Measurements from ENCODE around the gene TMEM130. TPM values are rescaled to one million over a fixed set of nuclear protein-coding genes. Genes with fewer than 3 reads are reported as not detected.

TMEM130 gene, protein sequence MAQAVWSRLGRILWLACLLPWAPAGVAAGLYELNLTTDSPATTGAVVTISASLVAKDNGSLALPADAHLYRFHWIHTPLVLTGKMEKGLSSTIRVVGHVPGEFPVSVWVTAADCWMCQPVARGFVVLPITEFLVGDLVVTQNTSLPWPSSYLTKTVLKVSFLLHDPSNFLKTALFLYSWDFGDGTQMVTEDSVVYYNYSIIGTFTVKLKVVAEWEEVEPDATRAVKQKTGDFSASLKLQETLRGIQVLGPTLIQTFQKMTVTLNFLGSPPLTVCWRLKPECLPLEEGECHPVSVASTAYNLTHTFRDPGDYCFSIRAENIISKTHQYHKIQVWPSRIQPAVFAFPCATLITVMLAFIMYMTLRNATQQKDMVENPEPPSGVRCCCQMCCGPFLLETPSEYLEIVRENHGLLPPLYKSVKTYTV
- 0.19 to 0.62 TPM (median 0.41 TPM) in 5 replicates for total RNA-seq (2022; extraction: Qiagen RNA extraction; ENCODE audit: low read depth)

GRCh38 chr7:98869597-98870120, at the start of gene TMEM130:
TSS of gene TMEM130 (minus strand) at chr7:98870014. CDS start at chr7:98869861, 153 bp downstream.

GRCh38 chr7:98878365-98879197, 8.8 kb upstream of the TMEM130 start, which contains the start of gene TRRAP:
TSS of gene TRRAP (plus strand) at chr7:98878532. CDS start at chr7:98881151, 2,619 bp downstream.

Other genes with a start within 250 kb of the TMEM130 start
- gene TRRAP, start 8.5 kb upstream of the TMEM130 start, total RNA-seq (2022; extraction: Qiagen RNA extraction; ENCODE audit: low read depth): 15.3 to 22.2 TPM (median 20.2 TPM) in 5 replicates